GM12872 (cell line): ENCODE results near the gene ANKRD1.

Experiments
- CTCF ChIP-seq: IDR thresholded peaks from 3 replicates; pipeline ENCODE4 v1.5.1; 2011; ENCODE audit warnings: low read depth, mild to moderate bottlenecking, low read length, moderate library complexity; ENCODE audit not compliant: insufficient read depth

Gene ANKRD1

GRCh38 chr10:90944749-90945148 is 23.9 kb upstream of the ANKRD1 start:
- no peak for TF ChIP-seq CTCF

- TF ChIP-seq CTCF = no peak
These were observed 18.8 kb upstream of the ANKRD1 start for GRCh38 chr10:90939648-90940047.

- no peak for TF ChIP-seq CTCF
These were observed 18.2 kb upstream of the ANKRD1 start for GRCh38 chr10:90939116-90939515.

- no peak for TF ChIP-seq CTCF
These were observed 16.9 kb upstream of the ANKRD1 start for GRCh38 chr10:90937645-90938258.

- TF ChIP-seq CTCF = no peak
These were observed 15.4 kb upstream of the ANKRD1 start for GRCh38 chr10:90936276-90936659.

- no peak for TF ChIP-seq CTCF
These were observed 14.8 kb upstream of the ANKRD1 start for GRCh38 chr10:90935581-90936275.

GRCh38 chr10:90930971-90931871 is 10.3 kb upstream of the ANKRD1 start:
- TF ChIP-seq CTCF = no peak
